DMS79 treated with DMSO at 0.1 percent for 48 hours (cell line): Measurements from ENCODE around the gene C12orf42.
A peak's percentile ranks its signal among the peaks of the same experiment; 100 is the strongest.

ENCODE experiments used
- DNase-seq: peaks from one replicate; lab custom pipeline; 2025; lab: John Stamatoyannopoulos, UW

The C12orf42 gene

DNA sequence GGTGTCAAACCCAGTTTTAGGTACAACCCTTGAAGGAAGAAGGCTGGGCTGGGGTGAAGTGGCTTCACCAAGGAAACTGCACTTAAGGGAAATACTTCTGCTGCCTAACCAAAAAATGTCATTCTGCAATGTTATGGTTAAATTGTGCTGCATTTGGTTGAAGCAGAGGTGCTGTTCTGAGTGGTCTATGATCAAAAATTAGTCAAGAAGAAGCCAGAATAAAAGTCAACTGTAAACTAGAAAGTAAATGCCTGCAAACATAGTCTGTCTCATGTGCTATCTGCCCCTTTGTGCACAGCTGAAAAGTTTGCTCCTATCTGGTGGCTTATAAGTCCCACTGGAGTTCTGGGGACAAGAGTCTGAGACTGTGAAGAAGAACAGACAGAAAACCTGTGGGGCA is 158.8 kb downstream of the C12orf42 start:
- peak; percentile 52 for DNase-seq

DNA sequence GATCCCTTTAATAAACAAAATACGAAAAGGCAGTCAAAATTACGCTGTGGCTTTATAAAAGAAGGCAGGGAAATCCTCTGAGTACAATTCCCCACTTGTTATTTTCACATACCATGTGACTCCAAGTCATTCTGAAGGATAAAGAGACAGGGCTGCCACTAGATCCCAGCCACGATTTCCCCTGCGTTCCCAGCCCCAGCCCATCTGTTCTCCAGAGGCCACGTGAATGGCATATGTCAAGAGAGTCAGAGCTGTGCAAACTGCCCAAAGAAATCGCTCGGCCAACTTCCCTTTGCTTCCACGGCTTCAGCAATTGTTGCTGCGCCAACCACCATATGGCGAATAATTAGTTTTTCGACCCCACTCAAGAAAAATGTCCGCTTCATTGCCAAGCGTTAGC is 161.3 kb downstream of the C12orf42 start:
- peak; percentile 89 for DNase-seq

DNA sequence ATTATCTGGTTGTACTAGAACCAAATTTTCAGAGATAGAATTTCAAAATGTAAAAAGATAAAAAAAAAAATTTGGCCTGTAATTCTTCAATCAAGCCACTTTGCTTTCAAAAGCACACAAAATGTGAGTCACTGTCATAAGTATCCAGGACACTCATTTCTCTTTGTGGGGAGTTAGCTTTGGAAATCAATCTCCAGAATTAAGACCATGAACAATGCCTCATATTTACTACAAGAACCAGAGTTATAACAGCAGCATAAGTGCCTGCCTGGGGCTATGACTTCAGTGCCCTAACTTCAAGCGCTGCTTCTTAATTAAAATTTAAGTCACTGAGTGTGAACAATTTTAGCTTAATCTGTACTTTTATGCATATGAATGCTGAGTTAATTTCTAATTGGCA is 162.1 kb downstream of the C12orf42 start:
- DNase-seq, result peak; percentile 89

DNA sequence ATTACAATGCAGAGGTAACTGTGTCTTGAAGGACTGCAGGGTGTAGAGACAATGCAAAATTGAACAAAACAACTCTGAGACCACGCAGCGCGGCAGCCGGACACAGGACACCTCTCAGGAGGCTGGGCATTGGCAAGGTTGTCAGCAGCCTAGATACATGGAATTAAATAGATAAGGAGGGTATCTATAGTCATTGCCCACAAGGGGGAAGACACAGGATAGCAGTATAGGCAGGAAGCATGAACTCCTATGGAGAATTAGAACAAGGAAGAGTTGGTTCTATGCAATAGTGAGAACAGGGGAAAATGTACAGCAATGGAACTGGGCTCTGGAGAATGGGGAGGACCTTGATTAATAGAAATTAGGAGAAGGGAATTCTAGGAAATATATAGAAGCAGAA is 164.1 kb downstream of the C12orf42 start:
- no peak for DNase-seq

DNA sequence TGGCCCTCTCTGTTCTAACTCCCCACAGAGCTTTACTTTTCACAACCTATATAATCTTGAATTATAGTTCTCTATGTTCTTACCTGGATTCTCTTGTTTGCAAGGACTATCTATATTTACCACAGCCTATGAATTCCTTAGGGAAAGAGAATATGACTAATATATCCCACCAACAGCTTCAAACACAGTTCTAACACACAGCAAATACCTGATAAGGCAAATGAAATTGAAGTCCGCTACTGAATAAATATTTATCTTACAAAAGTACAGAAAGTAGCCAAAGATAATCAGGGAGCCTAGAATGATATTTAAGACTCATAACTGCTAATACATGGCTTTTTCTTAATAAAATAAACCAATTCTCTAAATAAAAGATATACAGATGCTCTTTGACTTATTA is 165.1 kb downstream of the C12orf42 start:
- no peak for DNase-seq

DNA sequence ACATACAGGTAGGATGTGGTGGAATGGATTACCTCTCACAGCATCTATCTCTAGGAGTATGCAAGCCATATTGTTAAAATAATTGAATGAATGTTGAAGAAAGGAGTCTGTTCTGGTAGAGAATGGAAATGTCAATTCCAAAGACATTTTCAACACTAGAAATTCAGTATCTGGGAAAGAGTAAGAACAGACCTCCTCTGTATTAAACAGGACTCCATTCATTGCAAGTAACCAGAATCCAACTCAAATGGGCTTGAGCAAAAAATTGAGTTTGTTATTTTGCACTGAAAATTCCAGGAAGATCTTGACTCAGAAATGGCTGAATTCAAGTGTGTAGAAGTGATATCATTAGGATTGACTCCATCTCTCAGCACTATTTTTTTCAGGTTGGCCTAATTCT is 168.1 kb downstream of the C12orf42 start:
- no peak for DNase-seq

DNA sequence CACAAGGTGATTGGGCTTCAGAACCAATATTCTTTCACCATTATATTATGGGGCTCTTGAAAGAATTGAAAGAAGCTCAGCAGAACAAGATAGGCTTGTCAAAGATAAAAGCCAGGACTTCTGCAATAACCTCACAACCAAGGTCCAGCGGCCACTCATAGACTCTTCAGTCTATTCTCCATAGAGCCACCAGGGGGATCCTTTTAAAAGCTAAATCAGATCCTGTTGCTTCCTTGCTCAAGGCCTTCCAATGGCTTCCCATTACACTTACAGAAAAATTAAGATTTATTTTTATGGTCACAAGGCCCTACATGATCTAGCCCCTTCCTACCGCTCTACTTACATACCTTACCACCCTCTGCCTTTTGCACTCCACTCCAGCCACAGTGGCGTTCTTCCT is 169.6 kb downstream of the C12orf42 start:
- DNase-seq, result no peak

DNA sequence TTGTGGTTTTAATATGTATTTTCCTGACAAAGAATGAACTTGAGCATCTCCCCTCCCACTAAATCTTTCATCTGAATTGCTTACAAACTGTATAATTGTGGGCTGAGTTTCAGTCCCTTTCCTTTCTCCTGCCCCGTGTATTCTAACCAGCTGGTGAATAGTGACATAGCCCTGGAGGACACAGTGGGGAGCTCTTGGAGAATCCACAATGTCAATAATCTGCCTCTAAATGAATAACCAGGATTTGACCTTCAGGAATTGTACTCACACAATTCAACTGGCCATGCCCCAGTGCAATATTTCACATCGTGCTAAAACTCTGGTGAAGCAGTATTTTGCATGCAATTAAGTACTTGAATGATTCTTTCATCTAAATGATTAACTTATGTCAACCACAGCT is 177.2 kb downstream of the C12orf42 start:
- DNase-seq, result peak; percentile 93

DNA sequence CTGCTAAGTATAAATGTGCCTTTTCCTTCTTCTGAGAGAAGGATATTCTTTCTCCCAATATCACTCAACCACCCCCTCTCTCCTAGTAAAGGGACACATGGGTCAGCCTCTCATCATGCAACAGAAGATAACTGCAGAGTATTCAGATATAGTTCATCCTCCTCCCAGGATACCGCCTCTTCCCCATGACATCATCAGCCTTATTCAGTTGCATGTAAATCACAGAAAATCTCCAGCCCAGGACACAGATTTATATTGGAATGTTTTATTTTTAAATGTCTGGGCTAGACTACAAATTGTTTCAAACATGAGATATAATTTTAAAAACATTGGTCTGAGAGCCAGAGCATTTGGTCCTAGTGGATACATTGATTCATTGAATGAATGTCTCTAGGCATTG is 178.5 kb downstream of the C12orf42 start:
- no peak for DNase-seq

DNA sequence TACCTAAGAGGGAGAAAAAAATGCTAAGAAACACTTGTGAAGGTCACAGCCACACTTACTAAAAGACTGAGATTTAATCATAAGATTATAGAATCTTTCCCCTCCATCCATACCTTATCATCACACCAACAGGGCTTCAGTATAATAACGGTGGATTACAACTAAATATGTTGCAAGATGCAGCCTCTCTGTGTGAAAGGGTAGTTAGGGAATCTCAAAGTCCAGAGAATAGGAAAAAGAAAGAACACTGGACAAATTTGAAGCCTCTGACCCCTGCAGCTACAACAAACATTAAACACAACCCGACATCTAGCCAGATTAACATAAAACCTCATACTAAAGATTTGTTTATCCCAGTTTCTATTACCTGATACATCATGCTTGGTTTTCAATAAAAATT is 181.0 kb downstream of the C12orf42 start:
- no peak for DNase-seq

DNA sequence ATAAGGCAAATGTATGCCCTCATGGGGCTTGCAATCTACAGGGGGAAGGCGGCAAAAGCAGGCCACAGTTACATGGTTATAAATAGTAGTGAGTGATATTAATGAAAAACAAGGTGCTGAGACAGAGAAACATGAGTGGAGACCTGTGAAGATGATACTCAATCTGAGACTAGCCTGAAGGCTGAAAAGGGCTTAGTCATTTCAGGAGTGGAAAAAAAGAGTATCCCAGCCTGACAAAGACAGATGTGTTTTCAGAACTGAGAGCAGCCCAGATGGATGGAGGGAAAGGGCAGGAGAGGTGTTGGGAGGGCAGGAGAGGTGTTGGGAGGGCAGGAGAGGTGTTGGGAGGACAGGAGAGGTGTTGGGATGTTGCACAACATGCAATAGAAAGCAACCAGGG is 181.9 kb downstream of the C12orf42 start:
- no peak for DNase-seq

DNA sequence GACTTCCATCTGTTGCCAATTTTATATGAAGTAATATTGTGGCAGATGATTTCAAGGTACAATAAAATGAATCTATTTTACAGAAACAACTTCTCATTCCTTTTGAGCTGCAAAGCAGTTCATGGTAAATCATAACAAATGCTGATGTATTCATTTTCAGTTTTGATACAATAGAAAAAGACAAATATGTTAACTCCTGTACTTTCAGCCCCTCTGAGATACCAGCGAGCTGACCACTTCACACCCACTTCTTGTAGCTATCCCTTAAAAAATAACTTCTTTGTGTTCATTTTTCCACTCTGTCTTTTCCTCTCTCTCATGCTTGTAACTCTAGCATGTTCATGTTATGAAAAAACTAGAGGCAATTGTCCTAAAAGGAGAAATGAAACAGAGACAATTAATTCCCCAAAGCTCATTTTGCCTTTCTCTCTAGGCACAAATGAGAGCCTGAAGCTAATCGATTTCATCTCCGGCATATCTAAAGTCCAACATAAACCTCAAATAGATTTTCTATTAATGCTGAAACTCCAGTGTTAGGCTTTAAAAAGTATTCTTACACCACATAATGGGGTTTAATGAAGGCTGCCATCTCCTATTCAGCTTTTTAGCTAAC is 182.9 kb downstream of the C12orf42 start:
- no peak for DNase-seq

DNA sequence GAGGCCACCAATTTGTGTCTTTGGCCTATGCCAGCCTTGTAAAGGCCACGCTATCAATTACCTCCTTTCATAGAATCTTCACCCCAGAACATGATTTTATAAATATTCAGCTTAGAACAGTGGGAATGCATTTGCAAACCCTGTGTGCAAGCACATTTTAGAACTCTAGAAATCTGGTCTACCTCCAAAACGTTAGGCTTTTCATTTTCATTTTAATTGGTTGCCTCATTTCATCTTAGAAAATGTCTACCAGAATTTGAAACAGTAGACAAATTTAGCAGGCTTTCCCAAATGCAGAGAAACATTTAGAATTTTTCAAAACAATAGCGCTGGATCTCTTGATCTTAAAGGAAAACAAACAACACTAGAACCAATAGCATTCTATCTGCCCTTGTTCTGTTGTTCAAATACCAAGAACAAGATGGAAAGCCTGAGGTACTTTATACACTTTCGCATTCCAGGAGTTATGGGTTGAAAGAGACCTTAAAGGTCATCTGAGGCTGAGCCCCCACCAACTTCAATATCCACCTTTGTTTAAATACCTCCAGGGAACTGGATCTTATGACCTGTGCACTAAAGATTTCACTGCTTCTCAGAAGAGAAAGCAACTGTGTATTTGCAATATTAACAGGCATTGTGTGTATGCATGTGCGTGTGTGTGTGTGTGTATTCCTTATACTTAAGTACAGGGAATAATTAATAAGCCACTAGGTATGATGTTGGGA is 185.1 kb downstream of the C12orf42 start:
- no peak for DNase-seq

DNA sequence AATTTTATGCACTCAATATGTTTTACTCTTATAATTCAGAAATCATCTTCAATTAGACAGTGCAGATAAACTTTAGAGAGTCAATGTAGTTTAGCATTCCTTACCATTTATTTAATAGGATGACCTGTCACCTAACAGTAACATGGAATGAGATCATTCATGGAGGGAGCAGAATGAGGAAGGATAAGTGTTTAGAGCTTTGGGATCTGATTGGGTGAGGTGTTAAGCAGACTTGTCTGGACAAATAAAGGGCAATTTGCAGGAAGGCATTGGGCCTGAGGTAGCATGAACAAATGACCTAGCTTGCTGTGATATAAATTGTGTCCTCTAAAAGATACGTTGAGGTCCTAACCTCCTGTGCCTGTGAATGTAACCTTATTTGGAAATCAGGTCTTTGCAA is 187.4 kb downstream of the C12orf42 start:
- no peak for DNase-seq

DNA sequence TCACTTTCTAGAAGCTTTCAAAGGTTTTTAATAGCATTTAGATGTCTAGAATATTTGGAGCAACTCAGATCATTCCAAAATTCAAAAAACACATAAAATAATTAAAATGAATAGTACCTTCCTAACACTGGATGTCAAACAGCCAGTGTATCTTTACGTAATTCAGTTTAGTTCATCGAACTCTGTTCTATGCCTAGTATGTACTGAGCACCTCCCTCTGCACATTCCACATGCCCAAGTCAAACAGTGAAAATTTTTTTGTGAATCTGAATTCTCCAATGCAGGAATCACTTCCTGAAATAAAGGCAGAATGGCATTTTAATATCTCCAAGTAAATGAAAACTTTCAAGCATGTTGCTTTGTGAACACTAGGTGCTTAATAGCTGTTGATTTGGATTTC is 192.3 kb downstream of the C12orf42 start:
- no peak for DNase-seq

DNA sequence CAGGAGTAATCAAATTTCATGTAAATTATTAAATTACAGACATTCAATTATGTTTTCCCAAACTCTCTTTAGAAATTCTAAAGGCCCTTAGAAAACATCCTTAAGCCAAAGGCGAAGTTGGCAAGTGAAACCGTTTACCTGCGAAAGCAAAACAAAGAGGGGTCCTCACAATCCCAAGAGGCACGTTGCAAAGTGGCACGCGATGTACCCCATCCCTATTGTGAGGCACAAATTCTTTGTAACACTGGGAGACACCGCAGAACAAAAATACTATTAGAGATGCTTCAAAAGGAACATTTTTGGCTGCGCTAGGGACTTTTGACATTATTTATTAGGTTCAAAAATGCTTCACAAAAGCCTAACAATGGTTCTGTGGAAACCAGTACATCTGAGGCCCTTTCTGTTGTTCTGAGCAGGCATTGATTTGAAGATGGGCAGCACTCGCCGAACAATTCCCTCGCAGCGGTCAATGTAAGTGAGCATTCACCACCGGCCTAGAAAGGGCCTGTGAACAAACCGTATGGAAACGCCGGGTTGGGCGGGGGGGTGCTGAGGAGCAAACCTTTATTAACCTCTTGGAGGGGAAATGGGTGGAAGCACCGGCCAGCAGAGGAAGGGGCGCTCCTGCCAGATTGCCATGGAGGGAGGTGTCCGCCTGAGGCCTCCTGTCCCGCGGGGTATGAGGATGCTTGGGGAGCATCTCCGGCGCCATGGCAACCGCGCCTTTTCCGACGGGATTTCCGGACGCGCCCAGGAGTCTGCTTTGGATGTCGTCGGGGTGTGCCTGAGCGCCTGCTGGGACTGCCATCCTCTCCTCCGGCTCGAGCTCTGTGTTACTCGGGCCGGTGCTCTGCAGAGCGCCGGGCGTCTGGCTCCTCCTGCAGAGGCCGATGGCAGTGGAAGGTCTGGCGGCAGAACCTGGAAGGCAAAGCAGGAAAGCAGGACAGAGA is 193.9 kb downstream of the C12orf42 start:
- DNase-seq, result peak; percentile 46

DNA sequence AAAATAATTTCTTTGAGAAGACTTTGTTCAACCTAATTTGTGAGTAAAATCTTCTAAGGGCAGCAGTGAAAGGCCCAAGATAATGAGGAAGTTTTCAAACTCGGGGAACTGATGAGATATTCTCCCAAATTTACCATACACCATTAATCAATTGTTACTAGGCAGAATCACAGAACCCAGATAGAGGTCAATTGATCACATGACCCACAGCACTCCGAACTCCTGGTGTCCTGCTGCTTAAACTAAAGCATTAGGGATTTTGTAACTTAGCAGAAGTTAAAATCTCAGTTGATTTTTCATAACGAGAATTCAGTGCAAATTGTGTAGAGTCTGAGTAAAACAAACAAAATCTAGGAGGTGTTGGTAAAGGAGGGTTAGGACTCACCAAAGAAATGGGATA is 207.8 kb downstream of the C12orf42 start:
- DNase-seq, result no peak

DNA sequence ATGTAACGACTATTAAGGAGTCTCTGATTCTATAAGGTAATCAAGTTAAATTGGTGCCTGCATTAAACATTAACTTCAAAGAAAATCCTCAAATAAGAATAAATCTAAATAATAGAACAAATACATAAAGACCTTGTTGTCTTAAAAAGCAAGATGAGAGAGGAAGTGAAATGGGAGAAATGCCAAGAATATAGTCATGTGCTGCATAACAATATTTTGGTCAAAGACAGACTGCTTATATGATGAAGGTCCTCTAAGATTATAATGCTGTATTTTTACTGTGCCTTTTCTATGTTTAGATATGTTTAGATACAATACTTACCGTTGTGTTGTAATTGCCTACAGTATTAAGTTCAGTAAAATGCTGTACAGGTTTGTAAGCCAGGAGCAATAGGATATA is 213.6 kb downstream of the C12orf42 start:
- DNase-seq, result no peak

DNA sequence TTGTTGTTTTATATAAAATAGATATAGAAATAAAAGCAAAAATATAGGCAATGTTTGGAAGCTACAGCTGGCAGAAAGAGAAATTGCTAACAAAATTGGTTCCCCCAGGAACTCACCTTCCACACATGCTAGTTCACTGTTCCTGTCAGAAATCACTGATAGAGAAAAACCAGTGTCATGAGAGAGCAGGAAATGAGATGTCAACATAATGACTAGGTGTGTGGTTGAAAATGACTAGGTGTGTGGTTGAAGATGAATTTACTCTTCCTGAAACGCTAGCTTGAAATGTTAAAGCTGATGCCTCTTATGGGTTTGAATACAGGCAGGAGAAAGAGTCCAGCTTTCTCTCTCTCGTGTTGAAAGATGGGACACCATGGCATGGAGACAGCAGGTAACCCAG is 216.3 kb downstream of the C12orf42 start:
- no peak for DNase-seq

DNA sequence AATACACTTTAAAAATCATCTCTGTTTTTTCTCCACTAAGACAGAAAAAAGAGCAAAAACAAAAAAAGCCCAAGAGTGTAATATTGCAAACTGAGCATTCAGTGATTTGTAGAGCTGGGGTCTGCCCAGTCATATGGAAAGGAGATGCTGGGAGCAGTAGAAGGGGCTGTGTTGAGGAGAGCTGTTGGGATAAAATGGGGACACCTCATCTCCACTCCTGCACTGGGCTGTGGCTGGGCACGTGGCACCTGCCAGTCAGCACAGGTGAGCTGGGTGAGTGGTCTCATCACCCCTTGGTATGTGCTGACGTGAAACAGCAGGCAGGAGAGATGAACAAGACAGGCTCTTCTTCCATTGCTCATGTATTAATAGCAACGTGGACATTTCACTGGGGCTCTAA is 217.4 kb downstream of the C12orf42 start:
- no peak for DNase-seq

DNA sequence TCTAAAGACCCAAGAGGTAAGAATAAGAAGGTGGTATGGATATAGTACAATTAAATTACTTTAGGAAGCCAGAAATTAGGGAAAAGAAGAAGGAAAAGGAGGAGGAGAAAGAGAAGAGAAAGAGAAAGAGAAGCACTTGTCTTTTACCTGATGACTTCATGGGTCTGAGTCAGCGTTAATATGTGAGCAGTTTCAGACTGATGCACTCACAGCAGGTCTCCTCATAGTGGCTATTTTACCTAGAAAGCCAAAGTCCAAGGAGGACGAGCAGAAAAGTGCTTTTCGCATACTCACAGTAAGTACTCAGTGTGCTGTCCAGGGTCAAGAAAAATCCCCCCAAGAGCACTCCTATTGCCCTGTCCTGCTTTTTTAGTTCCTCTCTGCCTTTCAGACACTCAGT is 222.1 kb downstream of the C12orf42 start:
- DNase-seq, result peak; percentile 65

DNA sequence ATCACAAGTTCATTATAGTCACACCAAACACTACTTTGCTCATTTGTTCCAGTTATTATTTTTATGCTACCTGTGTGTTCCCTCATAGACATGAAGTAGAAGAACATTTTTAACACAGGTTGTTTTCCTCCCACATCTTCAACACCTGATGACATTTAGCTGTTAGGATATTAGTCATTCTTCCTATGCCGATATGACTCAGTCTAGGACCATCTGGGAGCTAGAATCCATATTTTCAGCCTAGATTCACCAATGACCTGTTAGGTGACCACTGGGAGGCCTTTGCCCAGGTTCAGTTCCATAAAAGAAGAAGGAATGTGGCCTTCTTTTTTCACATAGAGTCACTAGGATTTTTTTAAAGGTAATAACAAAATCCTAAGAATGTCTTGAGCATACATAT is 222.8 kb downstream of the C12orf42 start:
- DNase-seq, result no peak

DNA sequence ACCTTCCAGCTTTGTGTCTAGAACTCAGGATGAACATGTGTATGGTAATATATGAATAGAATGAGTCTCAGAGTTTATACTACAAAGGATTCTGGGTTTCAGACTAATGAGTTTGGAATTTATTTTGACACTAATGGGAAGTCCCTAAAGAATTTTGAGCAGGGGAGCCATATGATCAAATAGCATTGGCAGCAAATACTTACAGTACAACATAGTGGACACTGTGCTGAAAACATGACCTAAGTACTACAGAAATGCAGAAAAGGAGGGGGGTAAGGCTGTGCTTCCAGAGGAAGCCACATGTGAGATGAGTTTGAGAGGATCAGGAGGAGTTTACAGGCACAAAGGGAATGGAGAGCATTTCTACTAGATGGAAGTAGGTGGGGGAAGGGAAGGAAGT is 225.8 kb downstream of the C12orf42 start:
- peak; percentile 48 for DNase-seq
